HEK293T (cell line): ENCODE measurements around the gene NBL1.

Source experiments
- CTCF ChIA-PET: fragments of 350-600 bp; formaldehyde crosslinking; extraction: SDS; loops from one replicate; lab custom pipeline; 2021; ENCODE audit warnings: antibody characterized with exemption, inconsistent platforms; lab: Yijun Ruan, JAX
- POLR2A ChIA-PET: fragments of 350-600 bp; formaldehyde crosslinking; extraction: SDS; loops from one replicate; lab custom pipeline; 2020; ENCODE audit warnings: antibody characterized with exemption, inconsistent platforms; lab: Yijun Ruan, JAX
- DNase-seq: peaks from one replicate; pipeline ENCODE4 v3.0.0; 2012; ENCODE audit warnings: mixed read lengths; ENCODE audit errors: extremely low spot score
- ARNT ChIP-seq: fragments of 450-650 bp; IDR thresholded peaks from 2 replicates; pipeline ENCODE4 v1.6.1; 2017; ENCODE audit warnings: mild to moderate bottlenecking
- BHLHE40 ChIP-seq: fragments of 450-650 bp; IDR thresholded peaks from 2 replicates; pipeline ENCODE4 v1.6.1; 2016; ENCODE audit warnings: mild to moderate bottlenecking, moderate library complexity, borderline replicate concordance
- CTBP1 ChIP-seq: fragments of 450-650 bp; IDR thresholded peaks from 2 replicates; pipeline ENCODE4 v1.6.1; 2016; ENCODE audit warnings: borderline replicate concordance
- ELF4 ChIP-seq: fragments of 450-650 bp; IDR thresholded peaks from 2 replicates; pipeline ENCODE4 v1.6.1; 2017; ENCODE audit warnings: antibody characterized with exemption
- FOXA1 ChIP-seq: fragments of 450-650 bp; IDR thresholded peaks from 2 replicates; pipeline ENCODE4 v1.6.1; 2016; ENCODE audit warnings: mild to moderate bottlenecking
- FOXK2 ChIP-seq: fragments of 450-650 bp; IDR thresholded peaks from 2 replicates; pipeline ENCODE4 v1.6.1; 2016; ENCODE audit warnings: mild to moderate bottlenecking
- FOXM1 ChIP-seq: fragments of 450-650 bp; IDR thresholded peaks from 2 replicates; pipeline ENCODE4 v1.6.1; 2017; ENCODE audit warnings: mild to moderate bottlenecking, borderline replicate concordance
- HDGF ChIP-seq: fragments of 450-650 bp; IDR thresholded peaks from 2 replicates; pipeline ENCODE4 v1.6.1; 2017; ENCODE audit warnings: antibody characterized with exemption, borderline replicate concordance
- L3MBTL2 ChIP-seq: fragments of 450-650 bp; conservative IDR thresholded peaks from 2 replicates; pipeline ENCODE4 v1.6.1; 2016; ENCODE audit warnings: mild to moderate bottlenecking
- LEF1 ChIP-seq: fragments of 450-650 bp; IDR thresholded peaks from 2 replicates; pipeline ENCODE4 v1.6.1; 2017; ENCODE audit warnings: mild to moderate bottlenecking, borderline replicate concordance
- NFRKB ChIP-seq: fragments of 450-650 bp; IDR thresholded peaks from 2 replicates; pipeline ENCODE4 v1.6.1; 2016; ENCODE audit warnings: mild to moderate bottlenecking, moderate library complexity
- SP1 ChIP-seq: fragments of 450-650 bp; IDR thresholded peaks from 2 replicates; pipeline ENCODE4 v1.6.1; 2017
- SUZ12 ChIP-seq: fragments of 450-650 bp; IDR thresholded peaks from 2 replicates; pipeline ENCODE4 v1.6.1; 2016; ENCODE audit warnings: mild to moderate bottlenecking
- TARDBP ChIP-seq: fragments of 450-650 bp; IDR thresholded peaks from 2 replicates; pipeline ENCODE4 v1.6.1; 2016
- ZNF384 ChIP-seq: fragments of 450-650 bp; IDR thresholded peaks from 2 replicates; pipeline ENCODE4 v1.6.1; 2016
- TF ChIP-seq, protein P1 (sequence below): fragments of 450-650 bp; IDR thresholded peaks from 2 replicates; pipeline ENCODE4 v1.6.1; 2016

Gene NBL1

GRCh38 chr1:19615438-19615837, 28.7 kb upstream of the NBL1 start:
- DNase-seq = no peak
- ChIA-PET POLR2A (no interaction called here), CTCF (no interaction called here)
- TF ChIP-seq ELF4 = no peak
- no peak for TF ChIP-seq BHLHE40
- no peak for TF ChIP-seq TARDBP
- TF ChIP-seq ARNT = no peak
- TF ChIP-seq, protein P1, sequence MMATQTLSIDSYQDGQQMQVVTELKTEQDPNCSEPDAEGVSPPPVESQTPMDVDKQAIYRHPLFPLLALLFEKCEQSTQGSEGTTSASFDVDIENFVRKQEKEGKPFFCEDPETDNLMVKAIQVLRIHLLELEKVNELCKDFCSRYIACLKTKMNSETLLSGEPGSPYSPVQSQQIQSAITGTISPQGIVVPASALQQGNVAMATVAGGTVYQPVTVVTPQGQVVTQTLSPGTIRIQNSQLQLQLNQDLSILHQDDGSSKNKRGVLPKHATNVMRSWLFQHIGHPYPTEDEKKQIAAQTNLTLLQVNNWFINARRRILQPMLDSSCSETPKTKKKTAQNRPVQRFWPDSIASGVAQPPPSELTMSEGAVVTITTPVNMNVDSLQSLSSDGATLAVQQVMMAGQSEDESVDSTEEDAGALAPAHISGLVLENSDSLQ = no peak
- TF ChIP-seq SUZ12 = no peak
- no peak for TF ChIP-seq FOXM1
- TF ChIP-seq NFRKB = no peak
- no peak for TF ChIP-seq SP1
- no peak for TF ChIP-seq L3MBTL2
- TF ChIP-seq FOXK2 = no peak
- TF ChIP-seq LEF1 = no peak
- no peak for TF ChIP-seq ZNF384
- no peak for TF ChIP-seq CTBP1
- TF ChIP-seq HDGF = no peak

- ChIA-PET CTCF (interaction anchor here (0.6 kb wide), 1 partner anchor 124 kb away, joined by 3 read pairs; no protein-coding TSS in a partner anchor), POLR2A (no interaction called here)
- DNase-seq = no peak
- TF ChIP-seq L3MBTL2 (no peak), NFRKB (no peak), FOXM1 (no peak), TARDBP (no peak), SUZ12 (no peak), BHLHE40 (no peak), SP1 (no peak), ZNF384 (no peak), ARNT (no peak), HDGF (no peak), FOXK2 (no peak), ELF4 (no peak), CTBP1 (no peak), LEF1 (no peak)
- TF ChIP-seq, protein P1 = no peak
Observed at GRCh38 chr1:19616489-19616888, 27.6 kb upstream of the NBL1 start.

GRCh38 chr1:19617376-19617775, 26.7 kb upstream of the NBL1 start:
- ChIA-PET CTCF (interaction anchor here (0.6 kb wide), 1 partner anchor 125 kb away, joined by 3 read pairs; no protein-coding TSS in a partner anchor), POLR2A (no interaction called here)
- no peak for DNase-seq
- TF ChIP-seq L3MBTL2 (no peak), BHLHE40 (no peak), CTBP1 (no peak), LEF1 (no peak)

- no peak for DNase-seq
- CTCF ChIA-PET = interaction anchor here (0.6 kb wide), 1 partner anchor 179 kb away, joined by 3 read pairs; no protein-coding TSS in a partner anchor
- POLR2A ChIA-PET = interaction anchor here (0.8 to 1.2 kb wide), 2 partner anchors 22 to 27 kb away, joined by 3 read pairs; a partner anchor contains a TSS
- TF ChIP-seq LEF1 (no peak), ELF4 (no peak), FOXK2 (no peak), SUZ12 (no peak), BHLHE40 (no peak), FOXA1 (no peak), TARDBP (no peak), CTBP1 (no peak), FOXM1 (no peak), NFRKB (no peak), ZNF384 (no peak), L3MBTL2 (no peak), SP1 (no peak), HDGF (no peak), ARNT (no peak)
- TF ChIP-seq, protein P1 = no peak
Observed at GRCh38 chr1:19618428-19618827, 25.7 kb upstream of the NBL1 start.

GRCh38 chr1:19619697-19620384, 24.3 kb upstream of the NBL1 start:
- no peak for DNase-seq
- no peak for TF ChIP-seq ELF4
- ChIA-PET POLR2A (no interaction called here), CTCF (interaction anchor here (0.6 to 0.9 kb wide), 2 partner anchors 19 to 42 kb away, joined by 3 to 4 read pairs; no protein-coding TSS in a partner anchor)

- no peak for DNase-seq
- CTCF ChIA-PET = interaction anchor here (0.6 kb wide), 1 partner anchor 18 kb away, joined by 4 read pairs; no protein-coding TSS in a partner anchor
- POLR2A ChIA-PET = no interaction called here
- TF ChIP-seq L3MBTL2 (no peak), TARDBP (no peak), LEF1 (no peak), FOXA1 (no peak)
- TF ChIP-seq, protein P1 = no peak
Observed at GRCh38 chr1:19620786-19621185, 23.3 kb upstream of the NBL1 start.
